ENCODE results near the gene NRARP. TPM values are rescaled to one million over a fixed set of nuclear protein-coding genes. Genes with fewer than 3 reads are reported as not detected.

NRARP gene
- total RNA-seq, 1 experiment from 2014 or later, result 22.2 TPM

DNA sequence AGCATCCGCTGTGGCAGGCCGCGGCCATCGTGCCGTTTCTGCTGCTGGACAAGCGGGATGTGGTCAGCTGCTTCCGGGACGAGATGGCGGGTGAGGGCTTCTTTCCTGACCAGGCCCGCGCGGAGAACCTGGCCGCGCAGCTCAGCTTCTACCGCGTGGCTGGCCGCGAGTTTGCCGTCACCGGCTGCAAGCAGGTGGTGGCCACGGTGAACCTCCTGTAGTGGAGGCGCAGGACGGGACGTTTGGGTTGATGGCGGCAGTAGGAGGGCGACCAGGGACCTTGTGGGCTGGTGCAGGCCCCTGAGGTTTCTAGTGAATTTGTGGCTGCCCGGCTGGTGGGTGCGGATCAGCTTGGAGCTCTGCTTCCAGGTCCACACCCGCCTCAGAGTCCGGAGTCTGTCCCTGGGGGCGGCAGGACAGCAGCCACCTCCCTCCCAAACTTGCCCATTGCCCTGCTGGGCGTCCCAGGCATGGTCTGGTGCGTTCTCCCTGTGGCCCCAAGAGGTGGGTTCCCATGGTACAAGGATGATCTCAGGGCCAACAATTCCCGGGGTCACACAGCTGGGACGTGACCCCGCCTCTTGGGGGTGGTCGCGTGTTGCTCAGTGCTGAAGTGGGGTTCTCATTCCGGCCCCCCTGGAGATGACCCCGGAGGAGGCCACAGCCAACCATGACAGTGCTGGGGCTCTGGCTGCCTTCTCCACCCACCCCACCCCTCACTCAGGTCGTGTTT, 22.2 kb downstream of the NRARP start (continued):
- TF ChIP-seq, protein P1, sequence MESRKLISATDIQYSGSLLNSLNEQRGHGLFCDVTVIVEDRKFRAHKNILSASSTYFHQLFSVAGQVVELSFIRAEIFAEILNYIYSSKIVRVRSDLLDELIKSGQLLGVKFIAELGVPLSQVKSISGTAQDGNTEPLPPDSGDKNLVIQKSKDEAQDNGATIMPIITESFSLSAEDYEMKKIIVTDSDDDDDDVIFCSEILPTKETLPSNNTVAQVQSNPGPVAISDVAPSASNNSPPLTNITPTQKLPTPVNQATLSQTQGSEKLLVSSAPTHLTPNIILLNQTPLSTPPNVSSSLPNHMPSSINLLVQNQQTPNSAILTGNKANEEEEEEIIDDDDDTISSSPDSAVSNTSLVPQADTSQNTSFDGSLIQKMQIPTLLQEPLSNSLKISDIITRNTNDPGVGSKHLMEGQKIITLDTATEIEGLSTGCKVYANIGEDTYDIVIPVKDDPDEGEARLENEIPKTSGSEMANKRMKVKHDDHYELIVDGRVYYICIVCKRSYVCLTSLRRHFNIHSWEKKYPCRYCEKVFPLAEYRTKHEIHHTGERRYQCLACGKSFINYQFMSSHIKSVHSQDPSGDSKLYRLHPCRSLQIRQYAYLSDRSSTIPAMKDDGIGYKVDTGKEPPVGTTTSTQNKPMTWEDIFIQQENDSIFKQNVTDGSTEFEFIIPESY (IDR thresholded peaks at IDR 0.05; ENCODE audit: extremely low read depth, insufficient replicate concordance, low read length), result no peak
- TF ChIP-seq EZH2 (IDR thresholded peaks at IDR 0.05), result no peak

DNA sequence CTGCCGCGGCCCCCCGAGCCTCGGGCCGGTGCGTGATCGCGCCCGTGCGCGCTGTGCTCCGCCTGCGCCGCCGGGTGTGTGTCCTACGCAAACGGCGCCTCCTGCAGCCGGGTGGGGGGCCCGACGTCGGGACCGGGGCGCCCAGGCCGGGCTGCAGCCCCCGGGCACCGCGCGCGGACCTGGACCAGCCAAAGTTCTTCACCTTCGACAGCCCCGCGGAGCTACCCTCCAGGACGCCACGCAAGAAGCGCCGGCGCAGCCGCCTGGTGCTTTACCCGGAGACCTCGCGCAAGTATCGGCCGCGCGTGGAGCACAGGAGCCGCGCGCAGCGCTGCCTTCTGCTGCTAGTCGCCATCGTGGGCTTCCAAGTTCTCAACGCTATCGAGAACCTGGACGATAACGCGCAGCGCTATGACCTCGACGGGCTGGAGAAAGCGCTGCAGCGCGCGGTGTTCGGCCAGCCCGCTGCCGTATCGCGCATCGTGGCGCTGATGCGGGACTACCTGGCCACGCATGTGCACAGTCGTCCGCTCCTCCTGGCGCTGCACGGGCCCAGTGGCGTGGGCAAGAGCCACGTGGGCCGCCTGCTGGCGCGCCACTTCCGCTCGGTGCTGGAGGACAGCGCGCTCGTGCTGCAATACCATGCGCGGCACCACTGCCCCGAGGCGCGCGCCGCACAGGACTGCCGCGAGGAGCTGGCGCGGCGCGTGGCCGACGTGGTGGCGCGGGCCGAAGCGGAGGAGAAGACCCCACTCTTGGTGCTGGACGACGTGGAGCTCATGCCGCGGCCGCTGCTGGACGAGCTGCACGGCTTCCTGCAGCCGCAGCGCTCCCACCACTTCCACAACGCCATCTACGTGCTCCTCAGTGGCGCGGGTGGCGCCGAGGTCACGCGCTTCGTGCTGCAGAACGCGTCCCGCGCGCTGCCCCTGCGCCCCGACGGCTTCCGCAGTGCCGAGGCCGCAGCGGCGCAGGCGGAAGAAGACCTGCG, 23.1 kb downstream of the NRARP start:
- peaks cover 0 to 13% of the 10 kb centered on the region in 2 experiments; a peak in 3 of 4 replicates for H3K36me3 ChIP-seq (ENCODE audit: control insufficient read depth in 1 of 2, insufficient read depth in 2 of 2, low read length in 2 of 2)
- RAD21 ChIA-PET (ENCODE audit: low non-redundant PET in 1 of 2, low total read pairs in 2 of 2, uncharacterized antibody in 2 of 2, unreplicated experiment in 2 of 2), result no interaction called here
- no peak overlapping the region for H3K9ac ChIP-seq (ENCODE audit: low read length)
- TF ChIP-seq TCF7L2 (IDR thresholded peaks at IDR 0.05; ENCODE audit: borderline replicate concordance, extremely low read depth, insufficient read depth, insufficient read length) (no peak), ZFX (IDR thresholded peaks at IDR 0.05) (no peak)
- TF ChIP-seq, protein P2, sequence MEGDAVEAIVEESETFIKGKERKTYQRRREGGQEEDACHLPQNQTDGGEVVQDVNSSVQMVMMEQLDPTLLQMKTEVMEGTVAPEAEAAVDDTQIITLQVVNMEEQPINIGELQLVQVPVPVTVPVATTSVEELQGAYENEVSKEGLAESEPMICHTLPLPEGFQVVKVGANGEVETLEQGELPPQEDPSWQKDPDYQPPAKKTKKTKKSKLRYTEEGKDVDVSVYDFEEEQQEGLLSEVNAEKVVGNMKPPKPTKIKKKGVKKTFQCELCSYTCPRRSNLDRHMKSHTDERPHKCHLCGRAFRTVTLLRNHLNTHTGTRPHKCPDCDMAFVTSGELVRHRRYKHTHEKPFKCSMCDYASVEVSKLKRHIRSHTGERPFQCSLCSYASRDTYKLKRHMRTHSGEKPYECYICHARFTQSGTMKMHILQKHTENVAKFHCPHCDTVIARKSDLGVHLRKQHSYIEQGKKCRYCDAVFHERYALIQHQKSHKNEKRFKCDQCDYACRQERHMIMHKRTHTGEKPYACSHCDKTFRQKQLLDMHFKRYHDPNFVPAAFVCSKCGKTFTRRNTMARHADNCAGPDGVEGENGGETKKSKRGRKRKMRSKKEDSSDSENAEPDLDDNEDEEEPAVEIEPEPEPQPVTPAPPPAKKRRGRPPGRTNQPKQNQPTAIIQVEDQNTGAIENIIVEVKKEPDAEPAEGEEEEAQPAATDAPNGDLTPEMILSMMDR (IDR thresholded peaks at IDR 0.05 in 2 of 3, conservative IDR thresholded peaks at IDR 0.05 in 1 of 3; ENCODE audit: borderline replicate concordance in 1 of 3, insufficient read depth in 1 of 3, low read depth in 2 of 3, low read length in 2 of 3), result no peak
- no peaks in the 10 kb centered on the region for H3K27me3 ChIP-seq (ENCODE audit: insufficient read depth, low read length)
- H2AFZ ChIP-seq (ENCODE audit: low read depth, low read length, poor library complexity, severe bottlenecking), result no peak overlapping the region
- no peak for ATAC-seq
- no peak for DNase-seq (ENCODE audit: low read depth, low spot score)
- peaks cover 34% of the 10 kb centered on the region for H3K79me2 ChIP-seq (ENCODE audit: insufficient read depth, low read length)
- POLR2A ChIA-PET, result no interaction called here
- H3K4me1 ChIP-seq (ENCODE audit: control insufficient read depth in 1 of 2, insufficient read depth in 2 of 2, low read length in 2 of 2), result peaks cover 27 to 42% of the 10 kb centered on the region in 2 experiments
- H3K4me3 ChIP-seq (replicated peaks in 1 of 2; ENCODE audit: low read depth in 1 of 2, low read length in 2 of 2), result peak overlapping the region; percentile 80 to 90
- no peaks in the 10 kb centered on the region for H3K9me2 ChIP-seq (ENCODE audit: insufficient read depth)
- intact Hi-C loops (cut with micrococcal nuclease), result no loop called here
- CTCF ChIA-PET, result no interaction called here
- BruUV-seq (replicated peaks), result no TSS peak
- no peaks in the 10 kb centered on the region for H3K9me3 ChIP-seq (ENCODE audit: control insufficient read depth in 1 of 2, insufficient read depth in 1 of 2, low read depth in 1 of 2, low read length in 2 of 2)
- H3K27ac ChIP-seq (ENCODE audit: low read depth, low read length), result peak overlapping the region; percentile 96; the same call in 1 of the 2 replicates
- peak overlapping the region; percentile 85 for H3K4me2 ChIP-seq (ENCODE audit: low read length)
- H4K20me1 ChIP-seq (ENCODE audit: insufficient read depth), result no peaks in the 10 kb centered on the region
